B cell (primary cell): ENCODE data around the gene DDAH1. TPM values are rescaled to one million over a fixed set of nuclear protein-coding genes. Genes with fewer than 3 reads are reported as not detected.

Experiments
- ATAC-seq: fragments of 200-7000 bp; cut with Tn5 transposase; one replicate; pipeline ENCODE4 v1.10.0; 2021; ENCODE audit warnings: low read depth, mild to moderate bottlenecking, moderate number of reproducible peaks, moderate library complexity
- CTCF ChIA-PET: fragments of 350-600 bp; sonication (Branson Sonifier 250); formaldehyde crosslinking; loops from one replicate; lab custom pipeline; 2021; ENCODE audit warnings: antibody characterized with exemption, inconsistent platforms; lab: Charles Lee
- POLR2A ChIA-PET: fragments of 350-600 bp; sonication (Branson Sonifier 250); formaldehyde crosslinking; loops from one replicate; lab custom pipeline; 2021; ENCODE audit warnings: antibody characterized with exemption; lab: Charles Lee
- DNase-seq: peaks from one replicate; pipeline ENCODE4 v3.0.0; 2013
- H2AFZ ChIP-seq: 2 replicates; pipeline ENCODE4 v1.6.1; 2012; ENCODE audit warnings: mild to moderate bottlenecking, low read depth, low read length; ENCODE audit not compliant: insufficient read depth, poor library complexity, severe bottlenecking
- H3K27ac ChIP-seq, 2 donors: 1 replicate in 1 of 2; 2 replicates in 1 of 2; pipeline ENCODE4 v1.5.1; 2012 to 2013; ENCODE audit warnings: low read length in 2 of 2, mild to moderate bottlenecking in 2 of 2, moderate library complexity in 1 of 2
- H3K27me3 ChIP-seq, 4 experiments: fragments of 200-600 bp in 1 of 4; sonication (generic) in 1 of 4; replicated peaks in 1 of 4; 1 replicate in 2 of 4; 2 replicates in 2 of 4; pipeline versions ENCODE4 v1.6.1 to v1.7.0; 2013 to 2016; ENCODE audit warnings: low read length in 3 of 4, mild to moderate bottlenecking in 2 of 4, mixed read lengths in 1 of 4, moderate library complexity in 1 of 4; ENCODE audit not compliant: insufficient read depth in 4 of 4, control insufficient read depth in 3 of 4; ENCODE audit errors: control extremely low read depth in 1 of 4
- H3K36me3 ChIP-seq, 2 experiments: replicated peaks in 1 of 2; 1 replicate in 1 of 2; 2 replicates in 1 of 2; pipeline versions ENCODE4 v1.6.1 to v1.7.1; 2013; ENCODE audit warnings: low read length in 1 of 2; ENCODE audit not compliant: insufficient read depth in 2 of 2, control insufficient read depth in 1 of 2; ENCODE audit errors: control extremely low read depth in 1 of 2, extremely low read depth in 1 of 2
- H3K4me1 ChIP-seq, 2 donors: fragments of 200-600 bp in 1 of 2; sonication (generic) in 1 of 2; 1 replicate in 1 of 2; 2 replicates in 1 of 2; pipeline versions ENCODE4 v1.5.1 to v1.6.1; 2013 to 2017; ENCODE audit warnings: low read length in 2 of 2; ENCODE audit not compliant: control insufficient read depth in 2 of 2, insufficient read depth in 2 of 2
- H3K4me2 ChIP-seq: replicated peaks from 2 replicates; pipeline ENCODE3; 2012; ENCODE audit warnings: mild to moderate bottlenecking, low read depth, low read length; ENCODE audit not compliant: poor library complexity, severe bottlenecking
- H3K4me3 ChIP-seq, 5 experiments: fragments of 200-600 bp in 1 of 5; sonication (generic) in 1 of 5; 1 replicate in 3 of 5; 2 replicates in 2 of 5; pipeline versions ENCODE4 v1.5.1 to v1.7.0; 2011 to 2016; ENCODE audit warnings: low read length in 4 of 5, mild to moderate bottlenecking in 4 of 5, low read depth in 2 of 5, control low read depth in 1 of 5, moderate library complexity in 1 of 5; ENCODE audit not compliant: insufficient read depth in 1 of 5; ENCODE audit errors: control extremely low read depth in 1 of 5, extremely low read depth in 1 of 5
- H3K79me2 ChIP-seq: fragments of 200-600 bp; sonication (generic); one replicate; pipeline ENCODE4 v1.6.0; 2016; ENCODE audit warnings: low read length; ENCODE audit not compliant: control insufficient read depth, insufficient read depth
- H3K9ac ChIP-seq: fragments of 200-600 bp; sonication (generic); 2 replicates; pipeline ENCODE4 v1.6.1; 2017; ENCODE audit warnings: mild to moderate bottlenecking, low read length, moderate library complexity
- H3K9me3 ChIP-seq, 3 donors: one replicate each; pipeline versions ENCODE4 v1.6.1 to v1.7.1; 2013; ENCODE audit warnings: low read length in 2 of 3; ENCODE audit not compliant: control insufficient read depth in 2 of 3, insufficient read depth in 1 of 3; ENCODE audit errors: control extremely low read depth in 1 of 3
- H4K20me1 ChIP-seq: 2 replicates; pipeline ENCODE4 v1.6.0; 2012; ENCODE audit warnings: mild to moderate bottlenecking, low read length; ENCODE audit not compliant: insufficient read depth, control insufficient read depth, poor library complexity, severe bottlenecking
- H3K27ac Mint-ChIP-seq: one replicate; pipeline ENCODE4 v1.8.0; 2021; ENCODE audit warnings: mixed read lengths
- H3K27me3 Mint-ChIP-seq: one replicate; pipeline ENCODE4 v1.8.0; 2021; ENCODE audit warnings: mixed read lengths
- H3K4me1 Mint-ChIP-seq: one replicate; pipeline ENCODE4 v1.8.0; 2021; ENCODE audit warnings: mixed read lengths
- H3K4me3 Mint-ChIP-seq: one replicate; pipeline ENCODE4 v1.8.0; 2021; ENCODE audit warnings: mixed read lengths
- H3K9me3 Mint-ChIP-seq: one replicate; pipeline ENCODE4 v1.8.0; 2022; ENCODE audit warnings: mixed read lengths; ENCODE audit not compliant: insufficient read depth
- EZH2 ChIP-seq: IDR thresholded peaks from 2 replicates; pipeline ENCODE4 v1.6.1; 2012; ENCODE audit warnings: borderline replicate concordance, low read depth, mild to moderate bottlenecking, moderate library complexity, low read length; ENCODE audit not compliant: insufficient read depth, poor library complexity, severe bottlenecking
- WGBS: methylation state at CpG from one replicate; pipeline ENCODE4 v1.1.5; 2013; ENCODE audit warnings: missing lambda C conversion rate; ENCODE audit not compliant: insufficient coverage; 5-methylcytosine and 5-hydroxymethylcytosine counted together
- intact Hi-C: fragments of 100-400 bp; cut with micrococcal nuclease; formaldehyde crosslinking; loops from one replicate; pipeline ENCODE4 v1.10.0; 2022
- polyA plus RNA-seq: library from polyadenylated mRNA; depleted of rRNA; stranded (reverse); fragments of >200 nt; gene quantifications from 2 replicates; pipeline ENCODE4 v1.2.3, GENCODE V29; 2012
- total RNA-seq, 2 donors: library from RNA; stranded (reverse); fragments of 120-200 nt in 1 of 2; gene quantifications; 1 replicate in 1 of 2; 2 replicates in 1 of 2; pipeline versions ENCODE4 v1.2.3 to v1.2.4, GENCODE V29; 2013 to 2022
- TF ChIP-seq, protein P1 (sequence below): fragments of 200-600 bp; IDR thresholded peaks from one replicate; pipeline ENCODE4 v1.8.0; 2022; ENCODE audit warnings: antibody characterized with exemption, mild to moderate bottlenecking

DDAH1 gene
- total and polyA plus RNA-seq, 2 donors (not counting 1 experiment from before 2014, with no cell fraction given): 0.04 TPM; not detected in 1

- no CpG with 5 or more reads among the region's 2 CpGs for WGBS
- no peak for TF ChIP-seq EZH2
- TF ChIP-seq, protein P1, sequence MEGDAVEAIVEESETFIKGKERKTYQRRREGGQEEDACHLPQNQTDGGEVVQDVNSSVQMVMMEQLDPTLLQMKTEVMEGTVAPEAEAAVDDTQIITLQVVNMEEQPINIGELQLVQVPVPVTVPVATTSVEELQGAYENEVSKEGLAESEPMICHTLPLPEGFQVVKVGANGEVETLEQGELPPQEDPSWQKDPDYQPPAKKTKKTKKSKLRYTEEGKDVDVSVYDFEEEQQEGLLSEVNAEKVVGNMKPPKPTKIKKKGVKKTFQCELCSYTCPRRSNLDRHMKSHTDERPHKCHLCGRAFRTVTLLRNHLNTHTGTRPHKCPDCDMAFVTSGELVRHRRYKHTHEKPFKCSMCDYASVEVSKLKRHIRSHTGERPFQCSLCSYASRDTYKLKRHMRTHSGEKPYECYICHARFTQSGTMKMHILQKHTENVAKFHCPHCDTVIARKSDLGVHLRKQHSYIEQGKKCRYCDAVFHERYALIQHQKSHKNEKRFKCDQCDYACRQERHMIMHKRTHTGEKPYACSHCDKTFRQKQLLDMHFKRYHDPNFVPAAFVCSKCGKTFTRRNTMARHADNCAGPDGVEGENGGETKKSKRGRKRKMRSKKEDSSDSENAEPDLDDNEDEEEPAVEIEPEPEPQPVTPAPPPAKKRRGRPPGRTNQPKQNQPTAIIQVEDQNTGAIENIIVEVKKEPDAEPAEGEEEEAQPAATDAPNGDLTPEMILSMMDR: no peak
- H3K9me3 Mint-ChIP-seq: no peaks in the 10 kb centered on the region
These were observed 93.9 kb downstream of the DDAH1 start for GRCh38 chr1:85371021-85371420.

GRCh38 chr1:85368073-85368770 is 96.7 kb downstream of the DDAH1 start:
- TF ChIP-seq, protein P1: no peak
- TF ChIP-seq EZH2: no peak
- H3K9ac ChIP-seq: no peak overlapping the region
- H3K27ac ChIP-seq: no peak overlapping the region
- no peaks in the 10 kb centered on the region for H3K79me2 ChIP-seq
- no peak for ATAC-seq
- no peaks in the 10 kb centered on the region for H4K20me1 ChIP-seq
- no peaks in the 10 kb centered on the region for H3K9me3 Mint-ChIP-seq
- 63% methylated on average over 1 of the region's 6 CpGs for WGBS
- no peaks in the 10 kb centered on the region for H3K27me3 Mint-ChIP-seq
- no peaks in the 10 kb centered on the region for H3K36me3 ChIP-seq
- no peak overlapping the region for H3K27ac Mint-ChIP-seq
- no peak overlapping the region for H3K4me3 Mint-ChIP-seq
- CTCF ChIA-PET: no interaction called here
- POLR2A ChIA-PET: no interaction called here
- intact Hi-C loops: no loop called here
- no peaks in the 10 kb centered on the region for H3K9me3 ChIP-seq
- H3K27me3 ChIP-seq: no peaks in the 10 kb centered on the region
- no peaks in the 10 kb centered on the region for H3K4me1 ChIP-seq
- no peak overlapping the region for H2AFZ ChIP-seq
- H3K4me2 ChIP-seq: no peak overlapping the region
- no peaks in the 10 kb centered on the region for H3K4me1 Mint-ChIP-seq
- no peak overlapping the region for H3K4me3 ChIP-seq
- DNase-seq: no peak

More at GRCh38 chr1:85371021-85371420, 93.9 kb downstream of the DDAH1 start:
- Histone ChIP-seq H3K4me1 (no peaks in the 10 kb centered on the region), H3K4me2 (no peak overlapping the region), H2AFZ (no peak overlapping the region), H3K36me3 (no peaks in the 10 kb centered on the region), H3K9ac (no peak overlapping the region), H4K20me1 (no peaks in the 10 kb centered on the region), H3K79me2 (no peaks in the 10 kb centered on the region), H3K9me3 (no peaks in the 10 kb centered on the region), H3K27ac (no peak overlapping the region), H3K27me3 (no peaks in the 10 kb centered on the region), H3K4me3 (no peak overlapping the region)
- ChIA-PET POLR2A (no interaction called here), CTCF (interaction anchor here (0.6 kb wide), 1 partner anchor 37 kb away, joined by 3 read pairs; no protein-coding TSS in a partner anchor)
- H3K27me3 Mint-ChIP-seq: no peaks in the 10 kb centered on the region
- intact Hi-C loops: no loop called here
- H3K27ac Mint-ChIP-seq: no peak overlapping the region
- ATAC-seq (no peak), DNase-seq (no peak)
- H3K4me1 Mint-ChIP-seq: peaks cover 2% of the 10 kb centered on the region
- no peak overlapping the region for H3K4me3 Mint-ChIP-seq
